ENCODE measurements around the gene HYKK. TPM values are rescaled to one million over a fixed set of nuclear protein-coding genes. Genes with fewer than 3 reads are reported as not detected.
"Not testable (repeated sequence)": the region's sequence is repeated elsewhere in the genome, so short reads cannot be mapped to it uniquely, and the experiment has no call there.

HYKK gene
- total and polyA plus RNA-seq, 5 donors from 2014 or later, result 1.6 to 4.1 (median 2.8) TPM

GRCh38 chr15:78492872-78493271, 14.5 kb upstream of the HYKK start:
- Mint-ChIP-seq H3K4me1 (peaks cover 0 to 9% (median 0%) of the 10 kb centered on the region in 4 donors), H3K9me3 (no peaks in the 10 kb centered on the region), H3K27ac (peak overlapping the region in 1 of 3 donors; percentile 15), H3K36me3 (peaks cover 57% of the 10 kb centered on the region), H3K27me3 (no peaks in the 10 kb centered on the region), H3K4me3 (no peak overlapping the region)
- H3K9me3 ChIP-seq (ENCODE audit: control insufficient read depth in 2 of 2, low read length in 2 of 2), result no peaks in the 10 kb centered on the region
- DNase-seq (no peak), ATAC-seq (ENCODE audit: low read depth in 2 of 2) (no peak)
- no peaks in the 10 kb centered on the region for H3K4me1 ChIP-seq (ENCODE audit: control insufficient read depth, insufficient read depth, low read length, poor library complexity, severe bottlenecking)
- peaks cover 84% of the 10 kb centered on the region for H3K36me3 ChIP-seq (ENCODE audit: control insufficient read depth, insufficient read depth, low read length)
- no peak overlapping the region for H3K27ac ChIP-seq (ENCODE audit: insufficient read depth, low read length, poor library complexity, severe bottlenecking)
- no peaks in the 10 kb centered on the region for H3K27me3 ChIP-seq (ENCODE audit: control insufficient read depth, insufficient read depth, low read length)
- H3K4me3 ChIP-seq (ENCODE audit: low read depth, low read length), result no peak overlapping the region

DNA sequence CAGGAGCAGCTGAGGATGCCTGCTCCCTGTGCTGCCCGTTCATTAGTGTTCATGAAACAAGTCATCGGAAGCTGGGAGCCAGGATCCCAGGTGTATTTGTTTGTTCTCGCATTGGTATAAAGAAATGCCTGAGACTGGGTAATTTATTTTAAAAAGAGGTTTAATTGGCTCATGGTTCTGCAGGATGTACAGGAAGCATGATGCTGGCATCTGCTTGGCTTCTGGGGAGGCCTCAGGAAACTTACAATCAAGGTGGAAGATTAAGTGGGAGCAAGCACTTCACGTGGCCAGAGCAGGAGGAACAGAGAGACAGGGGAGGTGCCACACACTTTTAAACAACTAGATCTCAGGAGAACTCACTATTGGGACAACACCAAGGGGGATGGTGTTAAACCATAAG, 5.5 kb upstream of the HYKK start:
- Histone ChIP-seq H3K36me3 (ENCODE audit: control insufficient read depth, insufficient read depth, low read length) (peaks cover 26% of the 10 kb centered on the region), H3K4me3 (ENCODE audit: low read depth, low read length) (no peak overlapping the region), H3K4me1 (ENCODE audit: control insufficient read depth, insufficient read depth, low read length, poor library complexity, severe bottlenecking) (peaks cover 1% of the 10 kb centered on the region), H3K27ac (ENCODE audit: insufficient read depth, low read length, poor library complexity, severe bottlenecking) (no peak overlapping the region), H3K27me3 (ENCODE audit: control insufficient read depth, insufficient read depth, low read length) (no peaks in the 10 kb centered on the region), H3K9me3 (ENCODE audit: control insufficient read depth in 2 of 2, low read length in 2 of 2) (no peaks in the 10 kb centered on the region)
- H3K27ac Mint-ChIP-seq, result peak overlapping the region in 1 of 3 donors; percentile 18
- H3K4me3 Mint-ChIP-seq, result no peak overlapping the region
- H3K27me3 Mint-ChIP-seq, result no peaks in the 10 kb centered on the region
- H3K9me3 Mint-ChIP-seq, result peaks cover 0 to 4% (median 0%) of the 10 kb centered on the region in 7 donors
- ATAC-seq (ENCODE audit: low read depth in 2 of 2), result no peak
- peaks cover 20% of the 10 kb centered on the region for H3K36me3 Mint-ChIP-seq
- DNase-seq, result no peak
- H3K4me1 Mint-ChIP-seq, result peaks cover 5 to 12% (median 6%) of the 10 kb centered on the region in 4 donors

DNA sequence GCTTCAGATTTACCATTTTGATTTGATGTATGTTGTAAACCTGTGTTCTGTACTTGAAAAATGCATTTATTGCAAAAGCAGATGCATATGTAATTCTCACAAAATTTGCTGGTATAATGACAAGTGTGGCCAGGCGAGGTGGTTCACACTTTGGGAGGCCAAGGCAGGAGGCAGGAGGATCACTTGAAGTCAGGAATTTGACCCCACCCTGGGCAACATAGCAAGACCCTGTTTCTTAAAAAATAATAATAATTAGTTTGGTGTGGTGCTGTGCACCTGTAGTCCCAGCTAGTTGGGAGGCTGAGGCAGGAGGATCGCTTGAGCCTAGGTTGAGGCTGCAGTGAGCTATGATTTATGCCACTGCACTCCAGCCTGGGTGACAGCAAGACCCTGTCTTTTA, 4.7 kb upstream of the HYKK start:
- H3K4me1 Mint-ChIP-seq, result peaks cover 5 to 12% (median 8%) of the 10 kb centered on the region in 4 donors
- peaks cover 9% of the 10 kb centered on the region for H3K4me1 ChIP-seq (ENCODE audit: control insufficient read depth, insufficient read depth, low read length, poor library complexity, severe bottlenecking)
- peak overlapping the region in 1 of 3 donors; percentile 18 for H3K27ac Mint-ChIP-seq
- DNase-seq (no peak), ATAC-seq (ENCODE audit: low read depth in 2 of 2) (no peak)
- no peaks in the 10 kb centered on the region for H3K27me3 ChIP-seq (ENCODE audit: control insufficient read depth, insufficient read depth, low read length)
- peaks cover 13% of the 10 kb centered on the region for H3K36me3 Mint-ChIP-seq
- H3K9me3 ChIP-seq (ENCODE audit: control insufficient read depth in 2 of 2, low read length in 2 of 2), result no peaks in the 10 kb centered on the region
- peaks cover under 1% of the 10 kb centered on the region for H3K27me3 Mint-ChIP-seq
- H3K36me3 ChIP-seq (ENCODE audit: control insufficient read depth, insufficient read depth, low read length), result peaks cover 19% of the 10 kb centered on the region
- H3K27ac ChIP-seq (ENCODE audit: insufficient read depth, low read length, poor library complexity, severe bottlenecking), result no peak overlapping the region
- peaks cover 0 to 4% (median 0%) of the 10 kb centered on the region in 7 donors for H3K9me3 Mint-ChIP-seq
- no peak overlapping the region for H3K4me3 Mint-ChIP-seq
- no peak overlapping the region for H3K4me3 ChIP-seq (ENCODE audit: low read depth, low read length)

- Mint-ChIP-seq H3K27ac (peak overlapping the region in 1 of 3 donors; percentile 82), H3K36me3 (no peaks in the 10 kb centered on the region), H3K4me3 (peak overlapping the region; percentile 67 to 93 (median 82)), H3K4me1 (peaks cover 9 to 29% (median 11%) of the 10 kb centered on the region in 4 donors), H3K9me3 (no peaks in the 10 kb centered on the region), H3K27me3 (peaks cover 15% of the 10 kb centered on the region)
- Histone ChIP-seq H3K4me1 (ENCODE audit: control insufficient read depth, insufficient read depth, low read length, poor library complexity, severe bottlenecking) (peaks cover 27% of the 10 kb centered on the region), H3K9me3 (ENCODE audit: control insufficient read depth in 2 of 2, low read length in 2 of 2) (no peaks in the 10 kb centered on the region), H3K4me3 (ENCODE audit: low read depth, low read length) (peak overlapping the region; percentile 45), H3K36me3 (ENCODE audit: control insufficient read depth, insufficient read depth, low read length) (no peaks in the 10 kb centered on the region), H3K27ac (ENCODE audit: insufficient read depth, low read length, poor library complexity, severe bottlenecking) (no peak overlapping the region), H3K27me3 (ENCODE audit: control insufficient read depth, insufficient read depth, low read length) (peaks cover 4% of the 10 kb centered on the region)
- ATAC-seq (ENCODE audit: low read depth in 2 of 2) (peak; percentile 19 to 27), DNase-seq (no peak)
Measured at GRCh38 chr15:78507831-78508160, 419 bp downstream of the HYKK start.

GRCh38 chr15:78508272-78508671, 895 bp downstream of the HYKK start:
- no peaks in the 10 kb centered on the region for H3K36me3 Mint-ChIP-seq

DNA sequence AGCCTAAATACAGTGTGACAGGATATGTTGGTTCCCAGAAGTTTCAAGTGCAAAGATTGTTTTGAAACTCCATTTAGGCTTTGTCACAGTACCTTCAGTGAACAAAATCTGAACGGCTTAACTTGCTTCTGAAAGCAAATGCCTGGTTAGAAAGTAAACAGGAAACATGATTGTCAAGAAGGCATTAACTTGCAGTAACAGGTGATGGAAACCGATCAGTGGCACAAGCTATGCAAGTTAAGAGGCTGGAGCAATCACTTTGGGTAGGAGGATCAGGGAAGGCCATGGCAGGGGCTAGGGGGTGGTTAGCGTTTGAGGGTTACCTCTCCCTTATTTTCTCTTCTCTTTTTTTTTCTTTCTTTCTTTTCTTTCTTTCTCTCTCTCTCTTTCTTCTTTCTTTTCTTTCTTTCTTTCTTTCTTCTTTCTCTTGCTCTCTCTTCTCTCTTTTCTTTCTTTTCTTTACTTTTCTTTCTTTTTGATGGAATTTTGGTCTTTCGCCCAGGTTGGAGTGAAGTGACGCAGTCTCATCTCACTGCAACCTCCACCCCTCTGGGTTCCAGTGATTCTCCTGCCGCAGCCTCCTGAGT, 2.4 kb downstream of the HYKK start:
- no peak overlapping the region for H3K27ac ChIP-seq (ENCODE audit: insufficient read depth, low read length, poor library complexity, severe bottlenecking)
- Mint-ChIP-seq H3K9me3 (no peaks in the 10 kb centered on the region), H3K27me3 (peaks cover 15% of the 10 kb centered on the region), H3K36me3 (no peaks in the 10 kb centered on the region), H3K27ac (peak overlapping the region in 2 of 3 donors; percentile 73 to 80), H3K4me1 (peaks cover 9 to 29% (median 11%) of the 10 kb centered on the region in 4 donors), H3K4me3 (peak overlapping the region in 3 of 4 donors; percentile 24 to 79 (median 37))
- peaks cover 4% of the 10 kb centered on the region for H3K27me3 ChIP-seq (ENCODE audit: control insufficient read depth, insufficient read depth, low read length)
- ATAC-seq (ENCODE audit: low read depth in 2 of 2) (no peak), DNase-seq (peak in 1 of 3 donors; percentile 56)
- H3K36me3 ChIP-seq (ENCODE audit: control insufficient read depth, insufficient read depth, low read length), result no peaks in the 10 kb centered on the region
- peak overlapping the region; percentile 34 for H3K4me3 ChIP-seq (ENCODE audit: low read depth, low read length)
- H3K9me3 ChIP-seq (ENCODE audit: control insufficient read depth in 2 of 2, low read length in 2 of 2), result no peaks in the 10 kb centered on the region
- peaks cover 27% of the 10 kb centered on the region for H3K4me1 ChIP-seq (ENCODE audit: control insufficient read depth, insufficient read depth, low read length, poor library complexity, severe bottlenecking)

More at GRCh38 chr15:78508272-78508671, 895 bp downstream of the HYKK start:
- peaks cover 4% of the 10 kb centered on the region for H3K27me3 ChIP-seq (ENCODE audit: control insufficient read depth, insufficient read depth, low read length)
- peaks cover 15% of the 10 kb centered on the region for H3K27me3 Mint-ChIP-seq
- H3K27ac Mint-ChIP-seq, result peak overlapping the region in 1 of 3 donors; percentile 82
- no peak for DNase-seq
- peaks cover 9 to 29% (median 11%) of the 10 kb centered on the region in 4 donors for H3K4me1 Mint-ChIP-seq
- H3K27ac ChIP-seq (ENCODE audit: insufficient read depth, low read length, poor library complexity, severe bottlenecking), result no peak overlapping the region
- no peaks in the 10 kb centered on the region for H3K36me3 ChIP-seq (ENCODE audit: control insufficient read depth, insufficient read depth, low read length)
- no peak for ATAC-seq (ENCODE audit: low read depth in 2 of 2)
- no peaks in the 10 kb centered on the region for H3K9me3 ChIP-seq (ENCODE audit: control insufficient read depth in 2 of 2, low read length in 2 of 2)
- H3K4me3 ChIP-seq (ENCODE audit: low read depth, low read length), result peak overlapping the region; percentile 45
- H3K4me3 Mint-ChIP-seq, result peak overlapping the region; percentile 67 to 93 (median 82)
- H3K4me1 ChIP-seq (ENCODE audit: control insufficient read depth, insufficient read depth, low read length, poor library complexity, severe bottlenecking), result peaks cover 27% of the 10 kb centered on the region
- H3K9me3 Mint-ChIP-seq, result no peaks in the 10 kb centered on the region

- DNase-seq; H3K27ac Mint-ChIP-seq; H3K36me3 Mint-ChIP-seq; H3K27me3 Mint-ChIP-seq; H3K9me3 Mint-ChIP-seq; H3K27me3 ChIP-seq (ENCODE audit: control insufficient read depth, insufficient read depth, low read length); H3K4me3 ChIP-seq (ENCODE audit: low read depth, low read length); H3K27ac ChIP-seq (ENCODE audit: insufficient read depth, low read length, poor library complexity, severe bottlenecking); ATAC-seq (ENCODE audit: low read depth in 2 of 2); H3K4me1 Mint-ChIP-seq; H3K4me3 Mint-ChIP-seq; H3K36me3 ChIP-seq (ENCODE audit: control insufficient read depth, insufficient read depth, low read length); H3K9me3 ChIP-seq (ENCODE audit: control insufficient read depth in 2 of 2, low read length in 2 of 2); H3K4me1 ChIP-seq (ENCODE audit: control insufficient read depth, insufficient read depth, low read length, poor library complexity, severe bottlenecking): not testable (repeated sequence)
Measured at GRCh38 chr15:78520035-78520434, 12.7 kb downstream of the HYKK start.

DNA sequence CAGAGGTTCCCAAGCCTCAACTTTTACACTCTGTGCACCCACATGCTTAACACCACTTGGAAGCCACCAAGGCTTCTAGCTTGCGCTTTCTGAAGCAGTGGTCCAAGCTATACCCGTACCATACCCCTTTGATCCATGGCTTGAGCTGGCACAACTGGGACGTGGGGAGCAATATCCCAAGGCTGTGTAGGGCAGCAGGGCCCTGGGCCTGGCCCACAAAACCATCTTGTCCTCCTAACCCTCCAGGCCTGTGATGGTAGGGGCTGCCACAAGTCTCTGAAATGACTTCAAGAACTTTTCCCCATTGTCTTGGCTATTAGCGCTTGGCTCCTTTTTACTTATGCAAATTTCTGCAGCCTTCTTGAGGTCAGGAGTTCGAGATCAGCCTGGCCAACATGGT, 16.9 kb downstream of the HYKK start:
- H3K36me3 Mint-ChIP-seq, result peaks cover 9% of the 10 kb centered on the region
- H3K27me3 ChIP-seq (ENCODE audit: control insufficient read depth, insufficient read depth, low read length), result no peaks in the 10 kb centered on the region
- no peak for DNase-seq
- no peak overlapping the region for H3K27ac Mint-ChIP-seq
- no peaks in the 10 kb centered on the region for H3K36me3 ChIP-seq (ENCODE audit: control insufficient read depth, insufficient read depth, low read length)
- no peak overlapping the region for H3K4me3 ChIP-seq (ENCODE audit: low read depth, low read length)
- H3K4me1 Mint-ChIP-seq, result no peaks in the 10 kb centered on the region
- no peak overlapping the region for H3K4me3 Mint-ChIP-seq
- peaks cover 0 to 3% (median 0%) of the 10 kb centered on the region in 7 donors for H3K9me3 Mint-ChIP-seq
- ATAC-seq (ENCODE audit: low read depth in 2 of 2), result no peak
- no peaks in the 10 kb centered on the region for H3K9me3 ChIP-seq (ENCODE audit: control insufficient read depth in 2 of 2, low read length in 2 of 2)
- no peaks in the 10 kb centered on the region for H3K4me1 ChIP-seq (ENCODE audit: control insufficient read depth, insufficient read depth, low read length, poor library complexity, severe bottlenecking)
- H3K27ac ChIP-seq (ENCODE audit: insufficient read depth, low read length, poor library complexity, severe bottlenecking), result no peak overlapping the region
- H3K27me3 Mint-ChIP-seq, result peaks cover 13% of the 10 kb centered on the region
